Measurements from ENCODE around the gene MACROD2.
"Not testable (repeated sequence)": the region's sequence is repeated elsewhere in the genome, so short reads cannot be mapped to it uniquely, and the experiment has no call there.

The MACROD2 gene

DNA sequence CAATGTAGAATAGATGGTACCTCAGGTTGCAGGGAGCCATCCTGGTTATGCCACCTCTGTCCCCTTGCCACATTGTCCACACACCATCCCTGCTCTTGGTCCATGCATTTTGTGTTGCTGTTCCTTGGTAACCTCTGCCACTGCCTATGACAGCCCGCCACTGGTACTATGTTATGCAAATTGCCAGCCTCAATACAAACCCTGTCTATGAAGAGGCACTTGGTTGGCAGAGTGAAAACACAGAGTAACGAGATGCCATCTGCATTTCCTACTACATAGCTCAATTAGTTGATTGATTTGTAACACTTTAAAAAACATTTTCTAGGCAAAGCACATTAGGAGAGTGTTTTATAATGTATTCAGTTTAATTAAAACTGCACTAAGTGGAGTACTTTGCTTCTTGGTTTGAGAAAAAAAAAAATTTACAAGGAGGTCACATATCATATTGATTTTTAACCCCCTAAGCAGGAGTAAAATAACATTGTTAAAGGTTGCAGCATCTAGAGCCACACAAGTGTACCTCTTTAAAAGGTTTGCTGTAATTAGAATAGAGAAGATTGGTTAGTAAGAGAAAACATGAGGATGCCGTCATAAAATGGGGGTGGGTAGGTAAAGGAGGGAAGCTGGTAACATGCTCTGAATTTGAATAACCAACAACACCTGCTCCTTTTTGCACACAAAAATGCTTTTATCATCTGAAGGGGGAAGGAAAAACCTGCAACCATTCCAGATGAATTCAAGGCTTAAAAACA lies 1760.9 kb downstream of the MACROD2 start:
- DNase-seq (ENCODE audit: low read depth): no peak

DNA sequence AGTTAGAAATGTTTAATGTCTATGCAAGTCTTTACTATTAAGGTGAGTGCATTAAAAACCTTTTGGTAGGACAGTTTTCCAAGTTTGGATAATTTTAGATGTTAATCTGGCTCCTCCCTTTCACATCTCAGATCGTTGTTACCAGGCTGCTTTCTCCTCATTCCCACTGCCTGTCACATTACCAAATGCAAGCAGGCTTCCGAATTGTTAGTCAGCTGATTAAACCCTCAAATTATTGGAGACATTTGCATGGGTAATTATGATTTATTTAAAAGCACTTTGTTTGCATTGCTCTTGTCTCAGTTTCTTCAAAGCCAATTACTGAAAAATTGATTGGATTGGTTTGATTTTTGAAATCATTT lies 1761.4 kb downstream of the MACROD2 start:
- no peak for DNase-seq (ENCODE audit: low read depth)

DNA sequence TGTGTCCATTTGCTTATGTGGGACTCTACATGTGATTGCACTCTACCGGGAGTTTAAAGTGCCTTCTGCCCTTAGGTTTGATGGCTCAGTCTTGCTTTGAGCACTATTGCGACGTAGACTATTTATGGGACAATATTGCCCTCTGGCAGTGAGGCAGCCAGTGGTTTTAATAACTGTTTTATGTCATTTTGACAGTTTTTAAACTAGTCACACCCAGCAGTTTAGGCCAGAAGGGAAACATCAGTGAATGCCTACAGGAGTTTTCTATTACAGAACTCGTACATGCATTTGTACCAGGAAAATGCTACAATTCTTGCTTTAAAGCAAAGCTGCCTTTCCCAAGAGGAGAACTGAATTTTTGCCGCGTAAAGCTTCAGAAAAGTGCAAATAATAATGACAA lies 1764.3 kb downstream of the MACROD2 start:
- DNase-seq (ENCODE audit: low read depth): no peak

DNA sequence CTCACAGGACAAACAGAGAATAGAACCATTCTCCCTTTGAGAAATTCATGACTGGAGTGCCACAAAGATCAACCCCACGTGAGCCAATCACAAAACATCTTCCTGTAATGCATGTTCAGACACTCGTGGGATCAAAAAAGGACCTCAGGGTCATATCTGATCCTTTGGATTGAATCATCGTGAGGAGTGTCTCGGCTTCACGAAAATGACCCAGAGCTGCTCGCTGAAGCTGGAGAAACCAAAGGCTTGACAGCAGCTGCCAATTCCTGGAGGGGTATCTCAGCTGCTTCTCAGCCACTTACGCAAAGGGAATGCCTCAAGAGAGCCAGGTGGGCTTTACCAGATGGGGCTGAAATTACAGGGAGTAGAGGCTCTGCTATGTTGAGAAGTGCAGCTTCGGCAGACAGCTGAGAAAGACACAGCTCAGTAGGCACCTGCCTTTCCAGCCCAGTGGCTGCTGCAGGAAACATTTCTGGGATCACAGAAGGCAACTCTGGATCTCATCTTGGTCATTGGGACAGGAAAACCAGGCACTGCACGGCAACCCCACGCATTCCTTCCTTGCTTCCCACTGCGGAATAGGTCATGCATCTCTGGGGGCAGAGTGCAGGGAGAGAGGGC lies 1764.8 kb downstream of the MACROD2 start:
- DNase-seq (ENCODE audit: low read depth): no peak

DNA sequence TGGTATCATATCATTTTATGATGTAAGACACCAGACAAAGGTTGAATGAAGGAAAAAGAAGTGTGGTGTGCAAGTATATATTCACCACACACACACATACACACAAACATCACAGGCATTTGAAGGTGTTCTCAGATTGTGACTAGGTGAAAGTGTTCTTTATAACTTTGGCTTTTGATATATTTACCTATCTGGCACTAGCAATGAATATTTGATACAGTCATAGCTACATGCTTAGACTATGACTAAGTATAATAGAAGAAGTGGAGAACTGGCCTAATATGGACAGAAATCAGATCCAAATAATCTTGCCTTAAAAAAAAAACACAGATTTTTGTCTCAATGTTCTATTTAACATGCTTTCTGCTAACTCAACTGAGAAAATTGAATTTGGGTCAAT lies 1768.0 kb downstream of the MACROD2 start:
- no peak for DNase-seq (ENCODE audit: low read depth)

DNA sequence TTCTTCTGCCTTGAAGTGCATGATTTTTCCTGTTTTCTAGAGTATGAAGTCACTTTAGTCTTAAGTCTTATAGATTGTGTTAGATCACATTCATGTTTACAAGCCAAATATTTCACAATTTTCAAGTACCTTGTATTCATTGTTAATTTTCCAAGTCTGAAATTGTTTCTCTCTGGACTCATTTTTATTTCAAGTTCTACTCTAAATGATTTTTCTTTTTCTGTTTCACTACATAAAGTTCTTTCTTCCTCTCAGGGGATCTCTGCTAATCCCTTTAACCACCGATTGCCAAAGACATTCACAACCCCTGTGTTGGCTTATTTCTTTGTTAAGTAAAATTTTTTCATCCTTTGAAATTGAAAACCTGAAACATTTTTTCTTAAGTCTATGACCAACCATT lies 1772.3 kb downstream of the MACROD2 start:
- no peak for DNase-seq (ENCODE audit: low read depth)

DNA sequence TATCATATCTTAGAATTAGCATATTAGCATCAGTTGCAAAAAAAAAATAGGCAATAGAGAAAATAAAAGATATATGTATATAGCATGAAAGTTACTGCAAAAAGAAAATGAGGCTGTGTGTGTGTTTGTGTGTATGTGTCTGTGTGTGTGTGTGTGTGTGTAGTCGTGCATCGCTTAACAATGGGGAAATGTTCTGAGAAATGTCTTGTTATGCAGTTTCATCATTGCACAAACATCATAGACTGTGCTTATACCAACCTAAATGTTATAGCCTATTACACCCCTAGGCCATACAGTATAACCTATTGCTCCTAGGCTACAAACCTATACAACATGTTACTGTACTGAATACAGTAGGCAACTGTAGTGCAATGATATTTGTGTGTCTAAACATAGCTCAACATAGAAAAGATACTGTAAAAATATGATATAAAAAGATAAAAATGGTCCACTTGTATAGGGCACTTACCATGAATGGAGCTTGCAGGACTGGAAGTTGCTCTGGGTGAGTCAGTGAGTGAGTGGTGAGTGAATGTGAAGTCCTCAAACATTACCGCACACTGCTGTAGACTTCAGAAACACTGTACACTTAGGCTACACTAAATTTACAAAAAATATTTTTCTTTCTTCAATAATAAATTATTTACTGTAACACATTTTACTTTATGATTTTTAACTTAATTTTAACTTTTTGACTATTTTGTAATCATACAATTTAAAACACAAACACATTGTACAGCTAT lies 1772.9 kb downstream of the MACROD2 start:
- no peak for DNase-seq (ENCODE audit: low read depth)

DNA sequence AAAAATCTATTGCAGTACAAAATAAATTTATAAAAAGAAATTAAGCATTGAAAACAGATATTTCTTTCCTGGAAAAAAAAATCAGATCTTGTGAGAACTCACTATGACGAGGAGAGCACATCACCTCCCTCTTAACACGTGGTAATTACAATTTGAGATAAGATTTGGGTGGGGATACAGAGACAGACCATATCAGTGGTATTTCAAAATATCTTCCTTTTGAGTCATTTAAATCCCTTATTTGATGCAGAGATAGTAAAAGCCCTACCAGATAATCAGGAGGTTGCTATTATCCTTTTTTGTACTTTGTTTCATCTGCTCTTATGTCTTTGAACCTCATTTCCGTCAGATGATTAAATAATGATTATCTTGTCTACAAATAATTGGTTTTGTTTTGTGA lies 1777.5 kb downstream of the MACROD2 start:
- no peak for DNase-seq (ENCODE audit: low read depth)

DNA sequence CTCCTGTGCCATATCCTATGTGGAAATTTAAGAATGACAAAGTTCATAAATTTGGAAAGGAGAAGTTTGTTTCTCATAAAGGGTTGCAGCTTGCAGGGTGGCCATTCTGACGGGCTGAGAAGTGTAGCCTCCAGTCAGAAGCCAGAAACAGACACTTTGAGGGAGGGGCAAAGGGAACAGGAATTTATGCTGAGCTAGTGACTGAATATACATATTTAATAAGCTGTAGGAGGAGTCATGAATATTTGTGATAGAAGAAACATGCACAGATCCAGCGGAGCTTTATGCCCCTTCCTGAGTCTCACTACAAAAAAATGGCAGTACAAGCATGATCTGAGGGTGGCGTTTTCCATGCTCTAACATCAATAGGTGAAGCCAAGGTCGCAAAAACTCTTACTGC lies 1779.6 kb downstream of the MACROD2 start:
- DNase-seq (ENCODE audit: low read depth): no peak

DNA sequence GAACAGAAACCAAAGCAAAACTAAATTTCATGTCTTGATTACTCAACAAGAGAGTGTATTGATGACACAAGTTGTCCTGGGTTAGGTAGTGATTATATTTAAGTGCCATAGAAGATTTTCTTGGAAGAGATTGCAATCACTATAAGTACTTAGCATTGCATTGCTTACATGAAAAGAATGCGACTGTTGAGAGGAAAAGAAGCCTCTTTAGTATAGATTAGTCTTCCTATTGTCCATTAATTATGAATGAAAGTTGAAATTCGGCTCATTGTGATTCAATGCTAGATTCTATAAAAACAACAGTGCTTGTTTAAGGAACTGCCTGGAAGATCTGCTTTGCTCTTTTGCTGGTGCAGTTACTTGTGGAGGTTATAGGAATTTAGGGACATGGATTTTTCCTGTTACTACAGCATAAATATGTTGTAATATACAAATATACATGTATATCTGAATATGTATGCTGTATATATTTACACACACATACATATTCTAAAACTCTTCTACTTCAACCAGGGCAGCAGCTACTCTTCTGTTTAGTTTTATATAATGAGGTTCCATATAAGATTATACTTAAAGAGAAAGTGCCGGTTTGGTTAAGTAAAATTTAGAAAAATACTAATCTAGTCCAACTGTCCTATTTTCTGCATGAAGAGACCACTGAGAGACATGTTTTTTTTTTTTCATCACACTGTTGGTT lies 1781.6 kb downstream of the MACROD2 start:
- DNase-seq (ENCODE audit: low read depth): no peak

DNA sequence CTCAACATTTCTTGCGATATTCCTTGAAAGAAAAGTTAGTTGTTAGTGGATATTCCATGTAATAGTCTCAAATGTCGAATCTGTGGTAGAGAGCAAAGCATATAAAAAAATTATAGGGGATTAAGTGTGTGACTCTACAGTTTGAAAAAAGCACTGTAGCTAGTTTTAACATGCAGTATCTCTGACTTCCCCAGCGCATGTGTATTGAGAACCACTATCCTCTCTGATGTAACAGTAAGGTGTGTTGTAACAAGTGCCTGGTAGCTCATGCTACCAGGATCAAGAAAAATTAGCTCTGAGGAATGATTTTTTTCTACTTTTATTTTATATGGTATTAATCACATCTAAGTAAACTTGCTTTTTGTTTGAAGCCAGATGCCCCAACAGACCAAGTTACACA lies 1788.7 kb downstream of the MACROD2 start:
- no peak for DNase-seq (ENCODE audit: low read depth)

DNA sequence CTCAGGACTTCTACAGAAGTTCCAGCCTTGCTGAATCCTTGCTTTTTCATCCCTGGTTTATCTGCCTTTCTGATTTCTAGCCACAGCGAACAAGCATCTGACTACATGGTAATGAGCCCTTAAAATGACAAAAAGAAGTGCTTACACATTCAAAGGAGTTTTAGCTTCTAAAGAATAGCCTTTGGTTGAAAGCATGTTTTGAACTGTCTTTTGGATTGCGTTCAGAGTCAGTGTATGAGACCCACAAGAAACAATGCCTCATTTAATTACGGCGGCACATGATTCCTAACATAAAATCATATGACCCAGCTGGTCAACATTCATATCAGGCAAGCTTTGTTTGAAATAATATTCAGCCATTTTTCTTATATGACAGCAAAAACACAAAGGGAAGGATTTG lies 1793.8 kb downstream of the MACROD2 start:
- no peak for DNase-seq (ENCODE audit: low read depth)

DNA sequence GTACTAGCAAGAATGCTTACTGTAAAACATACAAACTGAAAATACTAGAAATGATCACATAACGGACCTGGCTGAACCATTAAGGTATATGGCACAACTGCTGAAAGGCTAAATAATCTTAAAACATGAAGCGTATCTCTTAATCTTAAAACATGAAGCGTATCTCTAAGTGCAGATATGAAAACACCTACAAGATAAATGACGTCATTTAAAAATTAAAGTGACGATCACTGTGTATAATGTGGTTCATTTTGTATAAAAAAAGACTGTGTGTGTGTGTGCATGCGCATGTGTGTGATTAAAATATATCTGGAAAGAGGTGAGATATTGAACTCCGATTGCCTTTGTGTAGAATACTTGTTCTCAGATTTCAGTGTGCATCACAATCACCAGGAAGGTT lies 1797.5 kb downstream of the MACROD2 start:
- DNase-seq (ENCODE audit: low read depth): no peak

DNA sequence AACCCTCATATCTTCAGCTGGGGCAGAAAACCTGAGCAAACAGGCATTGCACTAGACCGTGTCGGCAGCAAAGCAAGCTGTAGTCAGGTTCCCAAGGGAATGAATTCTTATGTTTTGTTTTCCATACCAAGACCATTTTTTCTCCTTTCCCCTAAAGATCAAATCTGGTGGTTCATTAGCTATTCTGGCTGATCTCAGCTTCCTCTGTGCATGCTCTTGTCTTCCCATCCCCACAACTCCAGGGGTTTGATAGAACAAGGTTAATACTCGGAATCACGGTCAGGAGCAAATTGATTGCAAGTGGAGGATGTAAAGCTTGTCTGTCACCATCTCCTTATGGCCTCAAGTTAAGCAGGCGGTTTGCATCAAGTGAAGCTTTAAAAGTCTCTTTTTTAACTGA lies 1799.1 kb downstream of the MACROD2 start:
- no peak for DNase-seq (ENCODE audit: low read depth)

DNA sequence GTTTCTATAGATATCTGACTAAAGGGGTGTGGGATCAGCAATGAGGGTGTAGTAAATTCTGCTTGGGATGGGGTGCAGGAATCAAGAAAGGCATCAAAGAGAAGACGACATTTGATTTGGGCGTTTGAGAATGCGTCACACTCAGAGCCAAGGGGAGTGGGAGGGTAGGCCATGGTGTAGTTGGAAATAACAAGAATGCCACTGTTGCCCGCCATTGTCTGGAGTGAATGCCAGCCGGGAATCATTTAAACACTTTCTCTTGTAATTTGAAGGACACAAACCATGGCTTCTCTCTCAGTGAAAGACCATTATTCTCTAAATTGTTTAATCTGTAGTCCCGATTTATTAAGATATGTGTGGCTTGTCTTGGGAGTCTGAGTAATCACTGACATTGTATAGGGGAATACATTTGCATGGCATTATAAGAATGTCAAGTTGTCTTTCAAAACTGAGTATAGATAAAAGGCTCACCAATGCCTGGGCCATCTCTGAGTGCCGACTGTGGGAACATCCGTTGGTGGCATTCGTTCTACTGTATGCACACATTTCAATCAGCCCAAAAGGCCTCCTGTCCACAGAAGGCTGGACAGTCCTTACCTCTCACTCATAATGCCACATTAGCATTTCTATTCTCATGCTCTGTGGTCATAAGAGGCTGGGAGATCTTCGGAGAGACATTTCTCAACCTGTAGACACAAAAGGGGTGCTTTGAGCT lies 1800.1 kb downstream of the MACROD2 start:
- DNase-seq (ENCODE audit: low read depth): no peak

DNA sequence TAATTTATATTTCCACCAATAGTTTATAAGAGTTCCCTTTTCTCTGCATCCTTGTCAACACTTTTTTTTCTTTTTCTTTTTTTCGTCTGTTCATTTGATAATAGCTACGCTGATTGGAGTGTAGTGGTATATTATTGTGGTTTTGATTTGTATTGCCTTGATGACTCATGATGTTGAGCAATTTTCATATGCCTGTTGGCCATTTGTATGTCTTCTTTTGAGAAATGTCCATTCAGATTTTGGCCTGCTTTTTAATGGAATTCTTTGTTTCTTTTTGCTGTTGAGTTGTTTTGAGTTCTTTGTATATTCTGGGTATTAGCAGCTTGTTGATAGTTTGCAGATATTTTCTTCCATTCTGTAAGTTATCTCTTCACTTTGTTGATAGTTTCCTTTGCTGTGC lies 1804.6 kb downstream of the MACROD2 start:
- no peak for DNase-seq (ENCODE audit: low read depth)

DNA sequence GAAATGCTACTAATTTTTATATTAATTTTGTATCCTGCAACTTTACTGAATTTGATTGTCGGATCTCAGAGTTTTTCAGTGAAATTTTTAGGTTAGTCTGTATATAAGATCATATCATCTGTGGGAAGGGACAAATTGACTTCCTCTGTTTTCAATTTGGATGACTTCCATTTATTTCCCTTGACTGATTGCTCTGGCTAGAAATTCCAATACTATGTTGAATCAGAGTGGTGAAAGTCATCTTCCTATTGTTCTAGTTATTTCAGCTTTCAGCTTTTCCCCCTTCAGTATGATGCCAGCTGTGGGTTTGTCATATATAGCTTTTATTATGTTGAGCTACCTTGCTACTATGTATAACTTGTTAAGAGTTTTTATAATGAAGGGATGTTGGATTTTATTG lies 1806.7 kb downstream of the MACROD2 start:
- DNase-seq (ENCODE audit: low read depth): no peak

DNA sequence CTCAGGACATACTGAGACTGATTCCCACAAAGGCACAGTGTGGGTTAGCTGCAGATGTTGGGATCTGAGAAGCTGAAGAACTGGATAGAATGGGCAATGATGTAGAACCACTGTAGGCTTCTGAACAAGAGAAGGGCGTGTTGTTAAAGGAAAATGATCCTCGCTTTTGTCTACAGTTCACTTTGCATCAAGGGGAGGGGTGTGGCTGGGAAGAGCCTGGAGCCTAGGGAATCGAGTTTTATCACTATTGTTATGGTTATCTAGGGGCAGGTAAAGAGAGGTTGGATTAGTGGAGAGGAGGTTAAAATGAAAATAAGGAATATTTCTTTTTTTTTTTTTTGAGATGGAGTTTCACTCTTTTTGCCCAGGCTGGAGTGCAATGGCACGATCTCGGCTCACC lies 1809.8 kb downstream of the MACROD2 start:
- DNase-seq (ENCODE audit: low read depth): no peak

DNA sequence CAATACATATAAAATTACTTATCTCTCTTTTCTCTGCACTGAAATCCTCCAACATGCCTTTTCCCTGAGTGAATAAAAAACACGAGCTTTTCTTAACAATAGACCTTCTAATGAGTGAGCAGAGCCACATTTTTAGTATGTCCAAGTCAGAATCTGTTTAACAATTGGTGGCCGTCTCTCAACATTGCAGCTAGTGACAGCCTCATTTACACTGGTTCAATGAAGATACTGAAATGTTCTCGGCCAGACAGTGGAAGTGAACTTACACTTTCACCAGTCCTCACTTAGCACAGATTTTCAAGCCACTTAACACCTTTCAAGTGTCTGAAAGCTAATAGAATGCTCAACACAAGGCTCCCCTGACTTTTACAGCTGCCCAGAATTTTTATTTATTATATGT lies 1810.8 kb downstream of the MACROD2 start:
- no peak for DNase-seq (ENCODE audit: low read depth)

DNA sequence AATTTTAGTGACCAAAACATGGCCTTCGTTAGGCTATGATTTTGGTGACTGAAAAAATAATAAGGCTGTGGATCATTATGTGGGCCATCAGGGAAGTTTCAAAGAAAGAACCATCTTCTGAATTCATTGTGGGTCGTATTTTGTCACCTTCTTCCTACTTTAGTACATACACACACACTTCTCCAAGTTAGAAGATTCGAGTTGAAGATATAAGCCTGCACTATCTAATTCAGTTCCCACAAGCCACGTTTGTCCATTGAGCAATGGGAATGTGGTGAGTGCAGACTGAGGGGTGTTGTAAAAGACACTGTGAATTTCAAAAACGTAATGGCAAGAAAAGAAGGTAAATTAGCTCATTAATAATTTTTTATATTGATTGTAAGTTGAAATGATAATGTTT lies 1812.0 kb downstream of the MACROD2 start:
- no peak for DNase-seq (ENCODE audit: low read depth)

DNA sequence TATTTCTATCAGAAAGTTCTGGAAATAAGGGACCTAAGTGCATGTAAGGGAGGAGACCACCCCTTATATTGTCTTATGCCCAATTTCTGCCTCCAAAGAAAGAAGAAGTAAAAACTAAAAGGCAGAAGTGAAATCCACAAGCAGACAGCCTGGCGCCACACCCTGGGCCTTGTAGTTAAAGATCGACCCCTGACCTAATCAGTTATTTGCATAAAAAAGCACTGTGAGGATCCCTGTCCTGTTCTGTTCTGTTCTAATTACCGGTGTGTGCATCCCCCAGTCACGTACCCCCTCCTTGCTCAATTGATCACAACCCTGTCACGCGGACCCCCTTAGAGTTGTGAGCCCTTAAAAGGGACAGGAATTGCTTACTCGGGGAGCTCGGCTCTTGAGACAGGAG lies 1812.5 kb downstream of the MACROD2 start:
- not testable (repeated sequence) for DNase-seq (ENCODE audit: low read depth)

DNA sequence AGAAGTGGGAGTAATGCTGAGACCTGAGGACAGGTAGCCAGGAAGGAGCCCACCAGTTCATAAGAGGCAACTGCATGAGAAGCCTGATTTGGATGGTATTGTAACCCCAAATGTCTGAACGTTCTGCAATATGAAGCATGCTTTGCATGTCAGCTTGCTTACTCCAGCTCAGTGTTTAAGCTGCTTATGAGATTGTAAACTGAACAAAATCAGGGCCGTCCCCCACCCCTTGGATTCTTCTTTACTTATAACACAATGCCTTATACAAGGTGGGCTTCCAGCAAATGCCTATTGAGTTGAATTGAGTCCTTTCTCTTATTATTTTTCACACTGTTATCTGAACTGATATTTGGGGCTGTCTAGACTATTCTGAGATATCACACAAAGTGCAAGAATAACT lies 1816.6 kb downstream of the MACROD2 start:
- DNase-seq (ENCODE audit: low read depth): no peak

Measured in T follicular helper cell (primary cell).